ENCODE measurements around the gene CD200R1L. TPM values are rescaled to one million over a fixed set of nuclear protein-coding genes. Genes with fewer than 3 reads are reported as not detected.

Gene CD200R1L
- total RNA-seq, 1 experiment from 2014 or later, result not detected

DNA sequence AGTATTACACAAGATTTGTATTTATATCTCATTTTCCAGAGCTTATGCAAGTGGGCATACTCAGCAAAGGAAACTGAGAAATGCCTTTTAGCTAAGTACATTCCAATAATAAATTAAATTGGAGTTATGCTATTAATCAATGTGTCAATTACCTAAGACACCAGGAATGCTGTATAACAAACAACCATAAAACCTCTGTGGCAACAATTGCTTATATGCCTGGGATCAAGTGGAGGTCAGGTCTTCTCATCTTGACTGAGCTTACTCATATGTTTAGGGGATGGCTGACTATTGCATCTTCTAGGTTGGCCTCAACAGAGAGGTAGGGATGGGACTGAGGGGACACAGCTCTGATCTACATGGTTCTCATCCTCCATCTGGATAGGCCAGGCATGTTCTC lies 30.7 kb downstream of the CD200R1L start:
- no peak overlapping the region for H3K56ac ChIP-seq (ENCODE audit: insufficient read length, low read depth, low read length)
- no peak for TF ChIP-seq CTCF (conservative IDR thresholded peaks at IDR 0.05)
- no peak overlapping the region for H3K4me2 ChIP-seq (ENCODE audit: insufficient read depth, insufficient read length, low read length)
- no peaks in the 10 kb centered on the region for H3K79me1 ChIP-seq (ENCODE audit: insufficient read depth, low read depth, low read length, poor library complexity, severe bottlenecking)
- H3K27me3 ChIP-seq (ENCODE audit: insufficient read depth, low read length), result no peaks in the 10 kb centered on the region
- Mint-ChIP-seq H3K4me1 (peaks cover 7 to 12% of the 10 kb centered on the region in 2 experiments), H3K9me3 (peaks cover 3 to 4% of the 10 kb centered on the region in 2 experiments; a peak in 1 of 5 replicates), H3K27me3 (ENCODE audit: low read depth) (no peaks in the 10 kb centered on the region), H3K4me3 (no peak overlapping the region), H3K36me3 (ENCODE audit: insufficient read depth in 1 of 3, low read depth in 3 of 3) (no peaks in the 10 kb centered on the region; a peak in 2 of 7 replicates), H3K27ac (no peak overlapping the region)
- no peak overlapping the region for H3K18ac ChIP-seq (ENCODE audit: insufficient read length, low read depth, low read length)
- no peaks in the 10 kb centered on the region for H3K9me3 ChIP-seq (ENCODE audit: control insufficient read depth, low read depth, low read length)
- no peak overlapping the region for H3T11ph ChIP-seq (ENCODE audit: low read length)
- H2BK5ac ChIP-seq (ENCODE audit: insufficient read length, low read length), result no peak overlapping the region
- no peaks in the 10 kb centered on the region for H3K23me2 ChIP-seq (ENCODE audit: insufficient read length, low read depth, low read length, poor library complexity, severe bottlenecking)
- H4K20me1 ChIP-seq (ENCODE audit: control insufficient read depth, insufficient read depth, insufficient read length), result no peaks in the 10 kb centered on the region
- H2BK120ac ChIP-seq (ENCODE audit: low read depth, low read length, poor library complexity, severe bottlenecking), result no peak overlapping the region
- H3K4ac ChIP-seq (ENCODE audit: low read depth, low read length), result no peak overlapping the region
- no peak overlapping the region for H2BK12ac ChIP-seq (ENCODE audit: insufficient read length, low read depth, low read length)
- no peak overlapping the region for H4K91ac ChIP-seq (ENCODE audit: insufficient read length, low read depth, low read length)
- H2BK20ac ChIP-seq (ENCODE audit: low read depth, low read length, poor library complexity, severe bottlenecking), result no peak overlapping the region
- H3K9ac ChIP-seq (ENCODE audit: extremely low read depth, insufficient read length, low read length), result no peak overlapping the region
- H2AFZ ChIP-seq (ENCODE audit: low read length), result no peak overlapping the region
- no peak overlapping the region for H3K14ac ChIP-seq (ENCODE audit: insufficient read depth, low read length)
- H3K27ac ChIP-seq (ENCODE audit: insufficient read length, low read depth, low read length), result no peak overlapping the region
- no peaks in the 10 kb centered on the region for H3K4me1 ChIP-seq (ENCODE audit: insufficient read depth, low read length)
- H2AK5ac ChIP-seq (ENCODE audit: insufficient read length, low read length), result no peak overlapping the region
- no peak overlapping the region for H4K5ac ChIP-seq (ENCODE audit: insufficient read length, low read depth, low read length)
- no peak overlapping the region for H3K23ac ChIP-seq (ENCODE audit: insufficient read length, low read depth, low read length)
- H2BK15ac ChIP-seq (ENCODE audit: low read depth, low read length), result no peak overlapping the region
- H4K8ac ChIP-seq (replicated peaks; ENCODE audit: insufficient read length, low read depth, low read length), result no peak overlapping the region
- DNase-seq, result no peak
- no peaks in the 10 kb centered on the region for H3K79me2 ChIP-seq (ENCODE audit: insufficient read depth, low read length)
